Stimulated activated CD8-positive, alpha-beta memory T cell treated with anti-CD3 and anti-CD28 coated beads, Interleukin-2, amount 100 ng/mL, for 48 hours (primary cell): ENCODE results near the gene TAMM41.
"Not testable (repeated sequence)": the region's sequence is repeated elsewhere in the genome, so short reads cannot be mapped to it uniquely, and the experiment has no call there.

Experiments
- DNase-seq, 2 donors: peaks; one replicate each; pipeline ENCODE4 v3.0.0-alpha.2; 2020; ENCODE audit warnings: low read depth in 2 of 2

TAMM41 gene

DNA sequence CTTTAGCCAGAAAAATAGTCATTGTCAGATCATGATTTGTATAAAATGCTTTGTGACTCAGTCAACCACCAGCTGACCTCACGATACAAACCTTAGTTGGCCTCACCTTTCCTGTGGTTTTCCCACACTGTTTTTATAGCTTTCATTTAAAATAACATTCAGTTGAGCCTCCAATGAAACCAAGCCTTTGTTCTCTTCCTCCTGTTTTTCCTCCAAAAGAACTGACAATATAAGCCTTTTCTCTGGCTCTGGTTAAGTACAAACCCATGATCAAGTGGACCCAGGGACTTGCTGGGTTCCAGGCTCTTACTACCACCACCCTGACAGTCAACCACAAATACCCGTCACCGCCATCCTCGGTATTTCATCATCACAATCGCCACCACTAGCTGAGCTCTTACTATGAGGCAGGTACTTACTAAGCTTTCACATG lies 81.7 kb downstream of the TAMM41 start:
- DNase-seq: peak; percentile 20 to 53

DNA sequence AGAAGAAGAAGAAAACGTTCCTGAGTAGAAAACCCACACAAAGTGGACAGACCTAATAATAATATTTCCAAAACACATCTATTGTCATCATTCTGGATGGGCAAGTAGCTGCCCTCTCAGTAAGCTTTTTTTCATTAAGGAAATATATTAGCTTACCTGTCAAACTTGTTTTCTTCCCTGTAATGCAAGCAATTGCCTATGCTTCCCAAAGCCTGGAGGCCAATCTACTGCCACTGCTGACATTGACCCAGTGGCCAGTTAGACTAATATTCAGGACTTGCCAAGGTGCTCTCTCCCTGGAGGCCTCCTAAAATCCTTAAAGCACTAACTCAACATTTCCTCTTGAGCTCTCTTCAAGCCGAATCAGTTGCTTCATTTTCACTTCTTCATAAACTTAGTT lies 86.7 kb downstream of the TAMM41 start:
- DNase-seq: no peak

DNA sequence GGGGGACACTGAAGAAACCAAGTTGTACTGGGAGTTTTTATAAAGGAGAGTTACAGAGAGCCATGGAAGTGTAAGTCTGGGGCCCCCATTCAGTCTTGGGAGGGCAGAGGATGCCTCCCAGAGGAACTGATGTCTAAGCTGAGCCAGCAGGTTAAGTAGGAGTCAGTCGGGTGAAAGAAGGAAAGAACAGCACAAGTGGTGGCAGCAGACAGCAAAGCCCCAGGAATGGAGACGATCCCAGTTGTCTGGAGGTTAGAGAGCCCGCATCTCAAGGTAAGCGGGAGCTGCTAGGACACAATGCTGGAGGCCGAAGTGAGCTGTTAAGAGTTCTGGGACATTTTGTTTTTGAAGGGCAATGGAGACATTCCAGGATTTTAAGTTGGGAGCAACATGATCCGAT lies 88.8 kb downstream of the TAMM41 start:
- DNase-seq: no peak

DNA sequence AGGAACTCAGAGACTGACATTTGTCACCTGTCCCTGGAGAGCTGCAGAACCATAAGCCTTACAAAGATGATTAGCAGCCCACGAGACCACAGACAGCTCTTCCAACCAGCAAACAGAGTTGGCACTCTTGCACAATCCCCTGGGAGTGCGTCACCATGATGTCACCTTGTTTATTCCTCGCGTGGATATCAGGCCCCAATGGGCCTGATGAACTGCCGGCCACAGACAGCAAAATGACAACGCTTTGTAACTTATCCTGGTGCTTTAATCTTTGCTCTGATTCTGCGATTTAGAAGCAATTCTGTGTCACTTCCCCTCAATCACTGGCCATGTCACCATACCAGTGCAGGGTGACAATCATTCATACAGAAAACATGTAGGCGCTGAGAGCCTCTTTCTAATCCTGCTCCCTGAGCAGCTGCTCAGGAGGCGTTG lies 89.2 kb downstream of the TAMM41 start:
- no peak for DNase-seq

DNA sequence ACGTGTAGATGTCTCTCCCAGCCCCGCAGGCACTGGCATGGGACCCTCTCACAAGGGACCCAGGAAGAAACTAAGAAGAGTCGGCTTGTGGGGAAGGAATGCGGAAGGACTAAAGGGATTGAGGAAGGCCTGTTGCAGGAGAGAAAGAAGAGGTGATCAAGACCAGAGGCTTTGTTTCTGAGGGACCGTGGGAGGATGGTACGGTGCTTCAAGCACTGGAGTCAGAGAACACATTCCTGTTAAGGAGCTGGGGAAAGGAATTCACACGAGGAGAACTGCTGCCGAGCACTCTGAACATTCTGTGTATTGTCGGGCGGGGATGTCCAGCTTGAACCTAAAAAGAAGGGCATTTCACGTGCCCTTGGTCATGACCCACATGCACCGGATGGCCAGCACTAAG lies 91.4 kb downstream of the TAMM41 start:
- DNase-seq: no peak

DNA sequence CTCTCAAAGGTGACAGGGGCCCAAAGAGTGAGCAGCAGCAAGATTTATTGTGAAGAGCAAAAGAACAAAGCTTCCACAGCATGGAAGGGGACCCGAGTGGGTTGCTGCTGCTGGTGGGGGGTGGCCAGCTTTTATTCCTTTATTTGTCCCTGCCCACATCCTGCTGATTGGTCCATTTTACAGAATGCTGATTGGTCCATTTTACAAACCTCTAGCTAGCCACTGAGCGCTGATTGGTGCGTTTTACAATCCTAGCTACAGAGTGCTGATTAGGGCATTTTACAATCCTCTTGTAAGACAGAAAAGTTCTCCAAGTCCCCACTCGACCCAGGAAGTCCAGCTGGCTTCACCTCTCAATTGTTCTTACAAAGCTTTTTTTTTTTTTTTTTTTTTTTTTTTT lies 94.4 kb downstream of the TAMM41 start:
- DNase-seq: not testable (repeated sequence)

DNA sequence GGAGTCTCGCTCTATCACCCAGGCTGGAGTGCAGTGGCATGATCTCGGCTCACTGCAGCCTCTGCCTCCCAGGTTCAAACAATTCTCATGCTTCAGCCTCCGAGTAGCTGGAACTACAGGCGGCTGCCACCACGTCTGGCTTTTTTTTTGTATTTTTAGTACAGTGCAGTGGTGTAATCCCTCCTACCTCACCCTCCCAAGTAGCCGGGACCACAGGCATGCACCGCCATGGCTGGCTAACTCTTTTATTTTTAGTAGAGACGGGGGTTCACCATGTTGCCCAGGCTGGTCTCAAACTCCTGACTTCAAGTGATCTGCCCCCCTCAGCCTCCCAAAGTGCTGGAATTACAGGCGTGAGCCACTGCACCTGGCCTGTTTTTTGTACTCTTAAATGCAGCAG lies 98.4 kb downstream of the TAMM41 start:
- not testable (repeated sequence) for DNase-seq
